ENCODE results near the gene TMEM9B.
A peak's percentile ranks its signal among the peaks of the same experiment; 100 is the strongest.
"Not testable (repeated sequence)": the region's sequence is repeated elsewhere in the genome, so short reads cannot be mapped to it uniquely, and the experiment has no call there.

TMEM9B gene

DNA sequence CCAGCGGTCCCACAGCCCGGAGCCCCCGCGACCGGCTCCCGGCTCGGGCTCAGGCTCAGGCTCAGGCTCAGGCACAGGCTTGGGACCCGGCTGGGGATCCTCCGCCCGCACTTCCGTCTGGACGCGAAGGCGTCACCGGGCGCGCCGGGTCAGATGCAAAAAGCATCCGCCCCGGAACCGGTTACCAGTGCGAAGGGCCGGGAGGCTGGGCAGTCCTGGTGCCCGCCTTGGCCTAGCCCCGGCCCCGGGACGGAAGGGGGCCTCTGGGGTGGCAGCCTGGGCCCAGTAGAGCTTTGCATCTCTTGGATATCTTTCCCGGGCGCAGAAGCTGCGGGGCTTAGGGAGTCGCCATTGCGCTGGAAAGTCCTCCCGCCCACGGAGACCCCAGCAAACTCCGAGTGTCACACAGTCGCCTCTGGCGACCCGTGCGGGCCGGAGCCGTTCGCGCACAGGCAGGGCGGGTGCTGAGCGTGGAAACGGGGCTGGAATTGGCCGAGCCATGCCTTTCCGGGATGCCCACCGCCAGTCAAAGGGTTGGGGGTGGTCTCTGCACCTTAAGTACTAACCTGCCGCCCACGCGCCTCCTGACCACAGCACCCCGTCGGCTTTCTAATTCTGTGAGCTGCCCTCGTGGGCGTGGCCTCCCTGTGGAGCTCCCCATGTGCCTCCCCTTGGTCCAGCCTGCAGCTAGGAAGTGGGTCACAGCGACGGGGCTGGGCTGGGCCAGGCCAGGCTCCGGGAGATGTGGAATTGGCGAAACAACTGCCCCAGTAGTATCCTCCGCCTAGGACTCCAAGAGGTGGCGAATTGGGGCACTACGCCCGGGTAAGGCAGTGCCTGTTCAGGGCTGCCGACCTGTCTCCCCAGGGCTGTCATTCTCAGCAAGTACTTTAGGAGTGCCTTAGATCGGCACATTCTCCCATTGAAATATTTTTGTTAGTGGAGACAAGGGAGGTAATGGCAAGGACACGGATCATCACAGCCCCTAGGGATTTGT lies at the start of gene TMEM9B:
TSS of gene TMEM9B (minus strand) at position 119 of the 997 bp plus-strand sequence. CDS start 129 bp downstream, outside the sequence.
- DNase-seq (ENCODE audit: low spot score), result peak; percentile 90

DNA sequence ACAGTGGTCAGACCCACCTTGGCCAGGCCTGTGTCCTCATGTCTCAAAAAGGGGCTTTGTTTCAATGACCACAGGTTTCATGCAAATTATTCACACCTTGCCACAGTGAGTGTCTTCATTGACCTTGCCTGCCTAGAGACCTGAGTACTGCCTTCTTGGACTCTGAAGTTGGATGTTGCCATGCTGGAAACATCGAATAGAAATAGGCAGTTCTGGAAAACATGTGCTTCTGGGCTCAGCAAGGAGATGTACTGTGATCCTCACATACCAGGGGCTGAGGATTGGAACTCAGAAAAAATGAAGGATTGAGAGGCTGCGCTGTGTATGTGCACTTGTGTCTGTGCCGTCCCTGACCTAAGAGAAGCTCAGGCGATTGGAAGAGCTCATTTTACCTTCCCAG lies 49.1 kb upstream of the TMEM9B start:
- DNase-seq (ENCODE audit: low spot score), result no peak

DNA sequence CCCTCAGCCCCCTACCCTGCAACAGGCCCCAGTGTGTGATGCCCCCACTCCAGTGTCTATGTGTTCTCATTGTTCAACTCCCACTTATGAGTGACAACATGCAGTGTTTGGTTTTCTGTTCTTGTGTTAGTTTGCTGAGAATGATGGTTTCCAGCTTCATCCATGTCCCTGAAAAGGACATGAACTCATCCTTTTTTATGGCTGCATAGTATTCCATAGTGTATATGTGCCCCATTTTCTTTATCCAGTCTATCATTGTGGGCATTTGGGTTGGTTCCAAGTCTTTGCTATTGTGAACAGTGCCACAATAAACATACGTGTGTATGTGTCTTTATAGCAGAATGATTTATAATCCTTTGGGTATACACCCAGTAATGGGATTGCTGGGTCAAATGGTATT lies 45.3 kb upstream of the TMEM9B start:
- DNase-seq (ENCODE audit: low spot score), result not testable (repeated sequence)

DNA sequence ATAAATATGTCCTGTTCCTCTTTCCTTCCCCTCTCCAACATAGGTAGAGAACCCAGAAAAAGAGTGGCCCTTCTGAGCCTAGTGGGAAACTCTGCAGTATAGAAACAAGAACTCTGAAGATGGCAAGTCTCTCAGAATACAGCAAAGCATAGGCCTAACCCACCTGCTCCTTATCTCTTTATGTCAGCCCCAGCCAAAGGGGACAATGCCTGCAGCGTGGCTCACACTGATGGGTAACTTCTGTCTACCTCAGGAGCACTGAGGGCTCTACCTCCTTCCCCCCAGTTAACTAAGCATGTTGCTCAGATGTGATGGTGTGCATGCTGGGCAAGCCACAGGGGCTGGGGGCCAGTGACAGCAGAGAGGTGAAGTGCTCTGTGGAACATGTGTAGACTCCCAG lies 44.4 kb upstream of the TMEM9B start:
- no peak for DNase-seq (ENCODE audit: low spot score)

DNA sequence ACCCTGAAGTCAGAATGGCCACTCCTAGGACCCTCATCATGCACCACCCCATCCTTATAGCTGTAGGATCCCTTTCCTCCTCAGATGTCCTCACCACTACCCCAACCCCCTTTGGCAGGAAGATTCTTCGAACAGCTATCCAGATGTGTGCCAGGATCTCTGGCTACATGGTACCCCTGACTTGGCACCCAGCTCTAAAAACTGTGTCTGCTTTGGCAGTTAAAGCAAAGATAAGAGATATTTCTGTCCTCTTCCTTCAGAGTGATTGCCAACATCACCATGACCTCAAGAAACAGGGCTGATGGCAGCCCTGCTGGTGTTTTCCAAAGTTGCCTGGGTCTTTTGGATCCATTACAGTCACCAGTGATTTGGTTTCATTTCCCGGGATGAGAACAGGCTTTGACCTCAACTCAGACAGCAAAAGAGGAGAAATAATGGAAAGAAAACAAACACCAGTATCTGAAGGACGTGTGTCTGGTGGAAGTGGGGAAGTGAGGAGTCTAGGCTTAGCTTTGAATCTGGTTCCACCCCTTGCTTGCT lies 43.8 kb upstream of the TMEM9B start:
- DNase-seq (ENCODE audit: low spot score), result no peak

DNA sequence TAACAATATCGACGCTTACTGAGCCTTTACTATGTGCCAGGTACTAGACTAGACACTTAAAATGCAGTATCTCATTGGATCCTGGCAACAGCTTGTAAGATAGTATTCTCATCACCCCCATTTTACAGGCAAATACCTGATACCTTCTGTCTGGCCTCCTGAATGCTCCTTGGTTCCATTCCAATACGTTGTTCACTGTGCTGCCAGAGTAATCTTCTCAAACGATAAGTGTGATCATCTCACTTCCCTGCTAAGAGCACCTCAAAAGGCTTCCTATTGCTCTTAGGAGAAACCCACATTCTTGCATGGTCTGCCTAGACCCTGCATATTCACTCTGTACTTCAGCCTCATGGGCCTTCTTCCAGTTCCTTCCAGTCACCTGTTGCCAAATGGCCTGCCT lies 40.8 kb upstream of the TMEM9B start:
- DNase-seq (ENCODE audit: low spot score), result no peak

DNA sequence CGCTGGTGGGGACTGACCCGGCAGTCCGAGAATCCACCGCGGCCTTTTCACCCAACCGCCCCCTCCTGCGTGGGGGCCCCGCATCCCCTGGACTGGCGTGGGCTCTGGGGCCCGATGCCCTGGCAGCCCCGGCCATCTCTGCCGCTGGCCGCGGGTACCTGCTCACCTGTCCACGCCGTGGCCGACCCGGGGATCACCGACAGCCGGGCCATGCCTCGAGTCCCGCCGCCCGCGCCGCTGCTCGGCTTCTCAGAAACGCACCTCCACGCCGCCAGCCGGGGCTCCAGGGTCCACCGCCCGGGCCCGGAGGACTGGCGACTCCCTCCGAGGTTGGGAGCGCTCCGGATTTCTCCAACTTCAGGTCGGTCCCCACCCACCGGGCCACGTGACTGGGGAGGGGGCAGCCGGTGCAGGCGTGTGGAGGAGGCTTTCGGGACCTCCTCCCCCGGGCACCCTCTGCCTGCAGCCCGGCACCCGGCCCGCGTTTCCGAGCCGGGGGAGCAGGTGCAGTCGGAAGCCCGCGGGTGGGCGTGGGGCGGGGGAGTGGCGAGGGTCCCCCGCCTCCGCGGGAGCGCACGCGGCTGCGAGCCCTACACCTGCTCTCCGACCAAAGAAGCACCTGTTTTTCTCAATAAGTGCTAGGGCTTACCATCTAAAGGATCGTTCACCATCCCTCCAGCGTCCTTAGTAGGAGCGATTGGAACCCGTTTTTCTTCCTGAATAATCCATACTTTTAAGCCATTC lies 40.1 kb upstream of the TMEM9B start:
- DNase-seq (ENCODE audit: low spot score), result no peak

DNA sequence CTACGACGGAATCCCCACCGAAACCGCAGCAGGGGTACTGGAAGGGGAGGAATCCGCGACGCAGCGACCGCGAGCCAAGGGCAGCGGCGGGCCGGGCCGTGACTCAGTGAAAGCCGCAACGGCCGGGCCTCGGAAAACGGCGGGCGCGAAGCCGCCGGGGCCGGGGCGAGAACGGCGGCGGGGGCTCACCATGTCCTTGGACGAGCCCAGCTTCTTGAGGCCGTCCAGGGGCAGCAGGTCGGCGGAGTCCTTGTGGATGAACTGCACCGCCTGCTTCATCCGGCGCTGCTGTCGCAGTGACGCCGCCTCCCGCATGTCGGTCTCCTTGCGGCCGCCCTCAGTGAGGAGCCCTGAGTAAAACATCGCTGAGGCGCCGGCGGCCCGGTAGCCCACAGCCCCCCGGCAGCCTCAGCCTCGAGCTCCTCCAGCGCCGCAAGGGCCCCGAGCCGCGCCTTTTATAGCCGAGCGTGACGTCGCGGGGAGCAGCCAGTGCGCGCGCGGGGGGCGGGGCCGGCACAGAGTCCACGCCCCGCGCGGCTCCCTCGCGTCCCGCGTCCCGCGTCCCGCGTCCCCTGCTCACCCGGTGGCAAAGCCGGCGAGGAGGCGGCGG lies 39.4 kb upstream of the TMEM9B start, which contains the start of gene NRIP3:
TSS of gene NRIP3 (minus strand) at position 429 of the 610 bp plus-strand sequence. CDS start at position 363, 66 bp downstream.
- peak; percentile 56 for DNase-seq (ENCODE audit: low spot score)

DNA sequence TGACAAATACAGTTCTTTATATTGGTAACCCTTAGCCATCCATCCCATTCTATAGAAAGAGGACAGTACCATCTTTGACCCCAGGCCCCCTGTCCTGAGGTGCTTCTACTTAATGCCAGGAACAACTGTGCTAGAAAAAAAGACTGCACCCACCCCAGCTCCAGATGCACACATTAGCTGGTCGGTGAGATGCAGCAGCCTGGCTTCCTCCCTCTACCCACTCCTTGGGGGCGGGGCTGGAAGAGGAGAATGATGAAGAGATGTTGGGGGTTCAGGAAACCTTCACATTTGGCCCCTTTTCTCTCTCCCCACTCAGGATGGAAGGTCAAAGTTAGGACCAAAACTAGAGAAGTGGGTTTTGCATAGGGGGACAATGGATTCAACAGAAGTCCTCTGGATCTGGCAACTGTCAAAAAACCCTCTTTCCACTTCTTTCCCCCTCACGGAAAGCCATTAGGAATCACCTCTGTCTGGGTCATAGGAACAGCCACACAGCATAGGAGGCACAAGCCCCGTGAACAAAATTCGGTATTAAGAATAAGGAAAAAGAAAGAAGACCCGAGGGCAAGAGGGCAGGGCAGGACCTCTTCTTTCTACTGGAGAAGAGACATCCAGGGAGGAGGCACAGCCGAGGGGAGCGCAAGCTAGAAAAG lies 38.8 kb upstream of the TMEM9B start:
- no peak for DNase-seq (ENCODE audit: low spot score)

DNA sequence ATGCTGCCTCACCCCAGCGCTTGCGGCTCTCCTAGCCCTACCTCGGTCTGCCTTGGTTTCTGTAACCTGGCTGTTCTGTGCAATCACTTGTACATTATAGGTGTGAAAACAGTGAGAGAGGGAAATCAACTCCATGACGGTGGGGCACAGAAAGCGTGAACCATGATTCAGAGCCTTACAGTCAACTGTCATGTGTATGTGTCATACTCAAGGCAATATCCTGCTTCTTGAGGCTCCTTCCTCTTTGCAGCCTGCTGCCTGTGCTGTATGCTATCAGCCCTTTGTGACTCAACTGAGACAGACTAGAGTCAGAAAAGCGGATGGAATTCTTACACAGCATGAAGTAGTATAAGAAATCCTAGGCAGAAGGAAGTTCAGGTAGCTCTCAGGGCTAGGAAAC lies 37.5 kb upstream of the TMEM9B start:
- DNase-seq (ENCODE audit: low spot score), result no peak

DNA sequence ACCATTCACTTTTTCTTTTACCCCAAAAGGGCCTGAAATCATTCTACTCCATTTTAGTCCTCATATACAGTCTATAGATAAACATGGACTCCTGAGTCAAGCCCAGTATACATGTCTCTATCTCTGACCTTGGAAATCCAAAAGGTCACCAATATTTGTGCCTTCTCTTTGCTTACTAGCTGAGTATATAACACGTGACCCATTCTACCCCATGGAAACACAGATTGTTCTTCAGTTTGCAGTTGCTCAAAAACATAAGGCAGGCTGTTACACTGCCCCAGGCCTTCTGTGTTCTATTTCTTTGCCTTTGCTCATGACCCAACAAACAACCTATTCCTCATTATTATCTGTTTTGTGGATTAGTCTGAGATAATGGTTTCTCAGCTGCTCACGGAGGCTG lies 33.8 kb upstream of the TMEM9B start:
- no peak for DNase-seq (ENCODE audit: low spot score)

DNA sequence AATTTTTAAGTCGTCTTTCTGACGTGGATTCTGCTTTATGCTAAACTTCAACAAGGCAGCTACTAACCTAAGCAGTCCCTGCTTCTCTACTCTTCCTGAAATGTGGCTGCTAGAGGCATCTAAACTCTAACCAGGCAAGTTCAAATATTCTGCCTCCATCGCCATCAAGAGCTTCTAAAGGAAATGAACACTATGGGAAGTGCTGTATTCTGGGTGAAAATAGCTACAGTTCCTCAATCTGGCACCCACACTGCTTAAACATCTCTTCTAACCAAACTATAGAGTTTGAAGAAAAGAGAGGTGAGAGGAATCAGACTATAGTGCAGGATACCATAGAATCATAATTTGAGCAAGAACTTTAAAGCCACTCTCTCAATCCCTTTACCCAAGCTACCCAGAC lies 33.2 kb upstream of the TMEM9B start:
- no peak for DNase-seq (ENCODE audit: low spot score)

DNA sequence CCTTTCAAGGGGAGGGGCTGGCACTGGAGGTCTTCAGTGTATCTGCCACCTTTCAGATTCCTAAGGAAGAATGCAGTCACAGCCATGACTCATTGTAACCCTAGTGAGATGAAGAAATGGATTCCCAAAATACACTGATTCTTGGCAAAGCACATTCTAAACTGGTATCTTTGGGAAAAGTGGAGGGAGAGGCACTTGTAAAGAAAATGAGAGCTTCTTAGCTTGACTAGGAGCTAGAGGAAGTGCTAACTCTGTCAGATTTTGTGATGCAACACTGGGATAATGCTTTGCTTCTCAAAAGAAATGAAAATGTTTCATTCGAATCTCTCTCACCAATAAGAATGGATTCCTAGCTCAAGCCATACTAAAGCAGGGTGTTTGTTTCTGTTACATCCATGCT lies 25.2 kb upstream of the TMEM9B start:
- DNase-seq (ENCODE audit: low spot score), result no peak

DNA sequence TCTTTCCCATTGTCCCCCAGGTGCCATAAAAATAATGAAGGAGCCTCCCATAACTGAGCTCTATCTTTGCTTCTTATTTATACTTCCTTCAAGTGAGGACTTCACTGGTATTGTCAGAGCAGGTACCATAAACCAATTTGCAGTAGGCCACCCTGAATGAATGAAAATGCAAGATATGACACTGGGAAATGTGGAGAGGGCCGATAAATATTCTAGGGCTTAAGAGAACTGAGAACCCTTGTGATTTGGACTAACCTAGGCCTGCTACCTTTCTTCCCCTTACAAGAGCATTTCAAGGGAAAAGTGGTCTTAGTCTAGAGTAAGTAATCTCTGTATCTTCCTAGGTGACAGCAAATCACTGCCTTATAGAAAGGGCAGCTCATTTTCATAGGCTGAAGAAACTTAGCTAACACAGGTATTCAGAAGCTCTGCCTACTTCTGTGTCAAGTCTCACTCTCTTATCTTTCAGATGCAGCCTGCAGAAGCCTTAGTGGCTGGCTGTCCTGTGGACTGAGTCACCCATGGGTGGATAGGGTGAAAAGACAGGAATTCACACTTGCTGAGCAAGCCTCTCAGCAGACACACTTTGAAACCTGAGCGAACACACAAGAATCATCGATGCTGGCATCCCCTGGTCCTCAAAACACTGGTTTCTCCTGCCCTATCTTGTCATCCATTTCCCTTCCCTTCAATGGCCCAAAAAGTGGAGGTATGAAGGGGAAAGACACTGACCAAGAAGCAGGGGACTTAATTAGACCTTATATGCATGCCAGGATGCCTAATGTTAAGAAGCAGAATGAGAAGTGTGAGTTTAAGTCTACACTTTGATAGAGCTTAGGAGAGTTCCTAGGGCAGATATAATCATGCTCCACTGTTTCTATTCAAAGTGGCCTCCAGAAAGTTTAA lies 24.3 kb upstream of the TMEM9B start:
- no peak for DNase-seq (ENCODE audit: low spot score)

DNA sequence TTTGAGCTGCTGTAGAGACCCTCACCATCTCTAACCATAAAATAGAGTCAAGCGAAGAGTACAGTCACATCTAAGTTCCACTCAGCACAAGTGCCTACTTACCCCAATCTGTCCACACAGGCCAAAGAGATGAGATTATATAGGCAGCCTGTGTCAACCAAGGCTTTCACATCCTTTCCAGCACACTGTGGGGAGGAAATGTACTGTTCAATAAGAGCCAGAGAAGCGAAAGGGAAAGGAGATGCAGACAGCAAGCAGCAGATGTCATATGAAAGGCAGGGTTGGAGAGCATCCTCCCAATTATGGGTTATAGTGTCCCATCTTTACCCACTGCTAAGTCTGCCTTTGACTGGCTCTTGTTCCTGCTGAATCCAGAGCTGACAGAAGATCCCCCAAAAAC lies 23.2 kb upstream of the TMEM9B start:
- DNase-seq (ENCODE audit: low spot score), result no peak

DNA sequence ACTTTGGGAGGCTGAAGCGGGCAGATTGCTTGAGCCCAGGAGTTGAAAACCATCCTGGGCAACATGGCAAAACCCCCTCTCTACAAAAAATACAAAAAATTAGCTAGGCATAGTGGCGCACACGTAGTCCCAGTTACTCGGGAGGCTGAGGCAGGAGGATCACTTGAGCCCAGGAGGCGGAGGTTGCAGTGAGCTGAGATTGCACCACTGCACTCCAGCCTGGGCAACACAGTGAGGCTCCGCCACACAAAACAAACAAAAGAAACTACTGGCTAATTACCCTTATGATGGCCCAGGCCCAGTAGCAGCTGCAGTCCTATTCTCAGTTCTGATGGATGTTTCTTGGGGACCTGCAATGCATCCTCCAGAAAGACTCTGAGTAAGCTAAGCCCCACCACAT lies 22.5 kb upstream of the TMEM9B start:
- DNase-seq (ENCODE audit: low spot score), result not testable (repeated sequence)

DNA sequence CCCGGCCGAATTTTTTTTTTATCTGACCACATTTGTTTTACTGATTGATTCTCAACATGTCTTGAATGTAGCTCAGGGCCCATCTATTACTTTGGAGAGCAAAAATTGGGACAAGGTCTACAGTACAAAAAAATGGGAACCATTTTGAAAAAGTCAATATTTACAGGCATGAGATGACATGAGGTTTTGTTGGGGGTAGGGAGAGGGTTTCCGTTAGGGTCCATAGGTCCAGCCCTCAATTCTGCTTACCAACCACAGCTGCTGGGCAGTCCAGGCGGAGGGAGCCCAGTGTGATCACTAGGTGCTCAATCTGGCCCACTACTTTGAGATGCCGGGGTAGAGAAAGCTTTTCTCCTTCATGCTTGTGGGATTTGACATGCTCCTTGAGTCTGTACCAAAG lies 21.2 kb upstream of the TMEM9B start:
- DNase-seq (ENCODE audit: low spot score), result no peak

DNA sequence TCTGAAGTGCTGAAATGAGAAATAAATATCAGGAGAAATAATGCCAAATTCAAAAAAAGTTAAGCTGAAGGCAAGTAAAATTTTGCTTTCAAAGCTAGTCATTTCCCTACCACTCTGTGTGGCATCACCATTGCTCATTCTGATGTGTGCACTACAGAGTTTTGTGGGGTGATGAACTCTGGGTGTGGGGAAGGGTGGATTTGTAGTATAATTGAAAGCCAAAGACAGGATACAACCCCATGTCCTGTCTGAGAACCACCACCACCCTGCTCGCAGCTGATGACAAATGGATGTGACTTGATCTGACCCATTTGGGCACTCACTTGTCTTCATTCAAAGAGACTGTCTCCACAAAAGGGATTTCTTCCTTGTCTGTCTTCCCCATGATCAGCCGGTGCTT lies 19.3 kb upstream of the TMEM9B start:
- no peak for DNase-seq (ENCODE audit: low spot score)

DNA sequence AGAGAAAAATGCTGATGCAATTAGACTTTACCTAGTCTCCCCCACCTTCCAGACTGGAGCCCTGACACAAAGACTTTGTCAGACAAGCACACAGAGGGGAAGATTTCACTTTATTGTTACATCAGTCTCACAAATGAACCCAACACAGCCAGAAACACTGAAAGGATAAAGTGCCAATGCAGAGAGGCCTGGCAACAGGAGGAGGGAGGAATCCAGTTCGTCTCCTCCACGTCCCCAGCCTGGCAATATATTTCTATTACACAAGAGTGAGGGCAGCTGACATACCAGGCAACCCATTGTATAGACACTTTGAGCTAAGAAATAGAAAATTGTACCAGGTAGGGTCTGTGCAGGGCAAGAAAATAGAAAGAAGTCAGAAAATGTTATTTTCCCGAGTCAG lies 16.2 kb upstream of the TMEM9B start:
- no peak for DNase-seq (ENCODE audit: low spot score)

DNA sequence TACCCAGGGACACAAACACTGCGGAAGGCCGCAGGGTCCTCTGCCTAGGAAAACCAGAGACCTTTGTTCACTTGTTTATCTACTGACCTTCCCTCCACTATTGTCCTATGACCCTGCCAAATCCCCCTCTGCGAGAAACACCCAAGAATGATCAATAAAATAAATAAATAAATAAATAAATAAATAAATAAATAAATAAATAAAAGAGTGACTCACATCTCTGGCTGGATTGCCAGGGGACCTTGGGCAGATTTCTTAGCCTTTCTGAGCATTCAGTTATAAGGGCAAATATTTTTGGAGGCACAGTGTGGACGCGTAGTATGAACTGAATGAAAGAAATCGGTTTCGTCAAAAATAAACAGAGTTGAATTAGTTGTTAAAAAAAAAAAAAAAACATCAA lies 15.1 kb upstream of the TMEM9B start:
- not testable (repeated sequence) for DNase-seq (ENCODE audit: low spot score)

DNA sequence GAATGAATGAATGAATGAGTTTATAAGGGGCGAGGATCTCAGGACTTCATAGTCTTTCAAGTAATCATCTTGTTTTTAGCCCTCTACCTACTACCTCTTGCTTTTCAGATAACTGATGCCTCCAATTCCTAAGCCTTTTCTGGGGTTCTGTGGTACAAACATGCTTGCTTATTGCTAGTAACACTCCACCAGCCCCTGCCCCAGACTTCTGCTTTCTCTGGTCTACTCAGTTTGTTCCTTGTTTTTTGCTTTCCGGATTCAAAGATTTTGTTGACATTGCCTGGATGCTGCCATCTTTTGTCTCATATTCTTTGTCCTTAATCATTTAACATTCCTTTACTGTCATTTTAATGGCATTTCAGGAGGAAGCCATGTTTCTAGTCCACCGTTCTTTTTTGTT lies 8.9 kb upstream of the TMEM9B start:
- no peak for DNase-seq (ENCODE audit: low spot score)

Data from putamen (tissue), 1 donor.